Measurements from ENCODE around the gene GSTM1.

DNA sequence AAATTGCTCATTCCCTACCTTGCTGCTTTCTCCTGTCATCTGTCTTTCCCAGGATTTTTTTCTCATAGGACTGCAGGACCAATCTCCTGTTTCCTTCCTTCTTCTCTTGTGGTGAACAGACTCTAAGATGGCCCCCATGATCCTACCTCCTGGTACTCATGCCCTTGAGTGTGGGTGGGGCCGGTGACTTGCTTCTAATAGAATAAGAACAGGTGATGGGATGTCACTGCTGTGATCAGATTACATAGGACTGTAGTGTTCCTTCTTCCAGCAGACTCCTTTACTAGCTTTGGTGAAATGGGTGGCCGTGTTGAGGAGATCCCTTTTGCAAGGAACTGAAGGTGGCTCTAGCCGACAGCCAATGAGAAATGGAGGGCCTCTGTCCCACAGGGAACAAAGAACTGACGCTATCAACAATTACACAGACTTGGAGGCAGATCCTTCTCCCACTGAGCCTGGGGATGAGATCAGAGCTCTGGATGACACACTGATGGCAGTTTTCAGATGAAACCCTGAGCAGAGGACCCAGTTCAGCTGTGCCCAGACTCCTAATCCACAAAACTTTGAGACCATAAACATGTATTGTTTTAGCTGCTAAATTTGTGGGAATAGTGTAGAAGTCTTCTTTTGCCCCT, 45.7 kb downstream of the GSTM1 start:
- TF ChIP-seq, protein P1, sequence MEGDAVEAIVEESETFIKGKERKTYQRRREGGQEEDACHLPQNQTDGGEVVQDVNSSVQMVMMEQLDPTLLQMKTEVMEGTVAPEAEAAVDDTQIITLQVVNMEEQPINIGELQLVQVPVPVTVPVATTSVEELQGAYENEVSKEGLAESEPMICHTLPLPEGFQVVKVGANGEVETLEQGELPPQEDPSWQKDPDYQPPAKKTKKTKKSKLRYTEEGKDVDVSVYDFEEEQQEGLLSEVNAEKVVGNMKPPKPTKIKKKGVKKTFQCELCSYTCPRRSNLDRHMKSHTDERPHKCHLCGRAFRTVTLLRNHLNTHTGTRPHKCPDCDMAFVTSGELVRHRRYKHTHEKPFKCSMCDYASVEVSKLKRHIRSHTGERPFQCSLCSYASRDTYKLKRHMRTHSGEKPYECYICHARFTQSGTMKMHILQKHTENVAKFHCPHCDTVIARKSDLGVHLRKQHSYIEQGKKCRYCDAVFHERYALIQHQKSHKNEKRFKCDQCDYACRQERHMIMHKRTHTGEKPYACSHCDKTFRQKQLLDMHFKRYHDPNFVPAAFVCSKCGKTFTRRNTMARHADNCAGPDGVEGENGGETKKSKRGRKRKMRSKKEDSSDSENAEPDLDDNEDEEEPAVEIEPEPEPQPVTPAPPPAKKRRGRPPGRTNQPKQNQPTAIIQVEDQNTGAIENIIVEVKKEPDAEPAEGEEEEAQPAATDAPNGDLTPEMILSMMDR (IDR thresholded peaks at IDR 0.05; ENCODE audit: control extremely low read depth in 1 of 3, insufficient read depth in 1 of 3, low read depth in 1 of 3, low read length in 3 of 3): no peak
- no peak for TF ChIP-seq ZNF274 (IDR thresholded peaks at IDR 0.05; ENCODE audit: borderline replicate concordance, extremely low read depth, low read length)
- TF ChIP-seq SP1 (IDR thresholded peaks at IDR 0.05; ENCODE audit: low read depth, low read length): no peak
- TF ChIP-seq, protein P2, sequence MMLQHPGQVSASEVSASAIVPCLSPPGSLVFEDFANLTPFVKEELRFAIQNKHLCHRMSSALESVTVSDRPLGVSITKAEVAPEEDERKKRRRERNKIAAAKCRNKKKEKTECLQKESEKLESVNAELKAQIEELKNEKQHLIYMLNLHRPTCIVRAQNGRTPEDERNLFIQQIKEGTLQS (IDR thresholded peaks at IDR 0.05; ENCODE audit: insufficient read depth, low read depth, low read length): no peak
- TF ChIP-seq JUN (IDR thresholded peaks at IDR 0.05; ENCODE audit: low read depth, low read length): no peak
- no peak for TF ChIP-seq POLR2A (IDR thresholded peaks at IDR 0.05; ENCODE audit: control extremely low read depth in 1 of 2, low read depth in 2 of 2, low read length in 2 of 2)
- TF ChIP-seq GTF2F1 (IDR thresholded peaks at IDR 0.05; ENCODE audit: borderline replicate concordance, low read depth, low read length): no peak
- TF ChIP-seq NRF1 (IDR thresholded peaks at IDR 0.05; ENCODE audit: low read depth, low read length): no peak
- no peak for TF ChIP-seq CEBPB (IDR thresholded peaks at IDR 0.05; ENCODE audit: low read depth, low read length)
- no peak for TF ChIP-seq RAD21 (IDR thresholded peaks at IDR 0.05 in 1 of 2, conservative IDR thresholded peaks at IDR 0.05 in 1 of 2; ENCODE audit: low read depth in 2 of 2, low read length in 2 of 2)
